Neural cell (in vitro differentiated cells): ENCODE data around the gene PDXDC1.

Experiments
- CTCF ChIP-seq: fragments of 450-650 bp; IDR thresholded peaks from 2 replicates; pipeline ENCODE4 v1.5.1; 2014; ENCODE audit warnings: antibody characterized with exemption, mild to moderate bottlenecking, moderate library complexity; ENCODE audit not compliant: poor library complexity, severe bottlenecking
- EP300 ChIP-seq: fragments of 450-650 bp; conservative IDR thresholded peaks from 2 replicates; pipeline ENCODE4 v1.6.1; 2014; ENCODE audit warnings: antibody characterized with exemption, mild to moderate bottlenecking, moderate library complexity; ENCODE audit not compliant: poor library complexity, severe bottlenecking
- EZH2 ChIP-seq: fragments of 200-600, 300-800 bp; shearing (Covaris generic), sonication (generic); IDR thresholded peaks from 2 replicates; pipeline ENCODE4 v1.6.1; 2014; ENCODE audit warnings: antibody characterized with exemption, low read length, borderline replicate concordance, mild to moderate bottlenecking; ENCODE audit not compliant: insufficient read depth, poor library complexity, severe bottlenecking
- MXI1 ChIP-seq: fragments of 450-650 bp; conservative IDR thresholded peaks from 2 replicates; pipeline ENCODE4 v1.6.1; 2014; ENCODE audit warnings: antibody characterized with exemption, mild to moderate bottlenecking; ENCODE audit not compliant: poor library complexity, severe bottlenecking
- POLR2AphosphoS5 ChIP-seq: IDR thresholded peaks from 2 replicates; pipeline ENCODE4 v1.6.1; 2012
- RAD21 ChIP-seq: fragments of 450-650 bp; conservative IDR thresholded peaks from 2 replicates; pipeline ENCODE4 v1.6.1; 2014; ENCODE audit warnings: antibody characterized with exemption, mild to moderate bottlenecking, moderate library complexity
- REST ChIP-seq: IDR thresholded peaks from 2 replicates; pipeline ENCODE4 v1.6.1; 2012; ENCODE audit warnings: borderline replicate concordance
- SMC3 ChIP-seq: fragments of 450-650 bp; conservative IDR thresholded peaks from 2 replicates; pipeline ENCODE4 v1.6.1; 2014; ENCODE audit warnings: antibody characterized with exemption, mild to moderate bottlenecking, moderate library complexity; ENCODE audit not compliant: poor library complexity
- TAF1 ChIP-seq: IDR thresholded peaks from 2 replicates; pipeline ENCODE4 v1.6.1; 2012; ENCODE audit warnings: low read depth

- TF ChIP-seq CTCF (no peak), RAD21 (no peak), REST (no peak), TAF1 (no peak), MXI1 (no peak), POLR2AphosphoS5 (no peak), EZH2 (no peak), EP300 (no peak), SMC3 (no peak)
Measured at GRCh38 chr16:15051387-15051951, 76.6 kb downstream of the PDXDC1 start.
